Activated CD4-positive, alpha-beta T cell treated with anti-CD3 and anti-CD28 coated beads for 4 hours (primary cell): ENCODE data around the gene CNNM3.
"Not testable (repeated sequence)": the region's sequence is repeated elsewhere in the genome, so short reads cannot be mapped to it uniquely, and the experiment has no call there.

Source experiments
- DNase-seq, 2 donors: peaks; one replicate each; pipeline ENCODE4 v3.0.0-alpha.2; 2020

The CNNM3 gene

DNA sequence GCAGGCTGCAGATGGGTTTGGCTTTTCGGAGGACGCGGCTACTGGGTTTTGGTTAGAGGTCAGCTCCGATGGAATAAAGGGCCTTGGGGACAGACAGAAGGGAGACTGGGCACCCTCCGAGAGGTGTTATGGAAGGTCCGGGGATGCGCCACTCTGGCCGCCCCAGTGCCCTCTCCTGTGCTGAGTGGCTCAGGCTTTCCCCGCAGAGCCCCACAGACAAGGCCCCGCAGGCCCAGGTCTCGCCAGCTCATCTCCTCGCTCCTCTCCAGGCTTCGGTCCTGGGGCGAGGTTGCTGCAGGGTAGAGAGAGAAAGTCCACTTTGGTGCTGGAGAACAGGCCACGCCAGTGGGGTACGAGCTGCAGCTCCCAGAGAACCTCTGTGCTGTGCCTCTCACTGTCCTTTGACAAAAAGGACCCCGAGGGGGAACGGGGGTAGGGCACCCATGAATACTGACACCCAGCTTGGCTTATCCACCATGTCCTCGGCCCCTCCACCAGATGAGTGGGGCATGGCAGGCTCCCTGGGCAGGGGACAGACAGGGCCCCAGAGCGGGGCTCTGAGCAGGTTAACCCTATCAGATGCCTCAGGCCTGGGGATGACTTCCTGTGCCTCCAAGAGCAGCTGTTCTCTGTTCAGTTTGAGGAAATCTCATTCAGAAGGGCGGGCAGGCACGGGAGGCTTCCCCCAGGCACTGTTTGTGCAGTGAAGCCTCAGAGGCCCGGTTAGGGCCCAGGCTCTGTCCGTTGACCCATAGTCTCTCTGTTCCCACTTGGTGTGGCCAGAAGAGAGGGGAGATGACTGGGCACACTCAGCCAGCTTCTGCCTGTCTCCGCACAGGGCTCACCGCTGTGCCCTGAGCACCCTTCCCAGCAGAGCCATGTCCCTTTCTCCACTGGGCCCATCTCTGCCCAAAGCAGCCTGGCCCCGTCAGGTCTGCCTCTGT, 15.7 kb upstream of the CNNM3 start:
- DNase-seq, result no peak

DNA sequence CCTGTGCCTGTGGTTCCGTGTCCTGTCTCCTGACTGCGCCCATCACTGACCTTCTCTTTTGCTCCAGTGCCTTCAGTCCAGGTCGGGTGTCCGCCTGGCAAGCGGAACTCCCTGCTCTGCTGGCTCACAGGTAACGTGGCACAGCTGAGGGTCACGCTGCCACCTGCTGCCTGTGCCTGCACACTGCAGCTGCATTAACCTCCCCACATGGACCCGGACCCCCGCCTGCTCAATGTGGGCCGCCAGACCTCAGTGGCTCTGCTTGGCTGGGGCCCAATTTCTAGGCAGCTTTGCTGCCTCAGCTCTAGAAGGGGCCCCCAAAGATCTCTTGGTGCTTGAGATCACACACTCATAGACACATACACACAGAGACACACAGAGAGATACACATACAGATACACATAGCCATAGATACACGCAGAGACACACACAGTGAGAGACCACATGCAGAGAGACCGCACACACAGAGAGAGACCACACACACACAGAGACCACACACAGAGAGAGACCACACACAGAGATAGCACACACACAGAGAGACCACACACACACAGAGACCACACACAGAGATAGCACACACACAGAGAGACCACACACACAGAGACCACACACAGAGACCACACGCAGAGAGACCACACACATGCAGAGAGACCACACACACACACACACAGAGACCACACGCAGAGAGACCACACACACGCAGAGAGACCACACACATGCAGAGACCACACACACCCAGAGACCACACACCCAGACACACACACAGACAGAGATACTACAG, 14.9 kb upstream of the CNNM3 start:
- DNase-seq, result peak; percentile 68 to 77

DNA sequence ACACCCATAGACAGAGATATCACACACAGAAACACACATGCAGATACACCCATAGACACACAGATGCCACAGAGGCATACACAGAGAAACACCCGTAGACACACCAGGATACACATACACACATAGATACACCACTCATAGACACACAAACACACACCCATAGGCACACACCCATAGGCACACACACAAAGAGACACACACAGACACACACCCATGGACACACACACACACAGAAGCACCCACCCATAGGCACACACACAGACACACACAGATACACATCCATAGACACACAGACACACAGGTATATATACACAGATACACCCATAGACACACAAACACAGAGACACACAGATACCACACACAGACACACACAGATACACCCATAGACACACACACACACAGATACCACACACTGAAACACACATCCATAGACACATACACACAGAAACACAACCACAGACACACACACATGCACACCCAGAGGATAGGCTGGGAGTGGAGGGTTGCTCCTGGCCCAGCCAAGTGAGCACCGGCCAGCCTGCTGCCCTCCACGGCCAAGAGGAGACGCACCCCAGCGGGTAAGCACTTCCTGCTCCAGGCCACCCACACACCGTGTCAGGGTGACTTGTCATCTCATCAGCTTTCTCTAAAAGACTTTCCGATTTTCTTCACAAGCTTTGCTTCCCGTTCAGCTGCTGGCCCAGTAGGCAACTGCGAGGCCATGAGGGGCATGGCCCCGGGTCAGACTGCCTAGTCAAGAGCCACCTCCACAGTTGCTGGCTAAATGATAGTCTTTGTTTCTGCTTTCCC, 14.1 kb upstream of the CNNM3 start:
- DNase-seq, result peak; percentile 51 to 58

DNA sequence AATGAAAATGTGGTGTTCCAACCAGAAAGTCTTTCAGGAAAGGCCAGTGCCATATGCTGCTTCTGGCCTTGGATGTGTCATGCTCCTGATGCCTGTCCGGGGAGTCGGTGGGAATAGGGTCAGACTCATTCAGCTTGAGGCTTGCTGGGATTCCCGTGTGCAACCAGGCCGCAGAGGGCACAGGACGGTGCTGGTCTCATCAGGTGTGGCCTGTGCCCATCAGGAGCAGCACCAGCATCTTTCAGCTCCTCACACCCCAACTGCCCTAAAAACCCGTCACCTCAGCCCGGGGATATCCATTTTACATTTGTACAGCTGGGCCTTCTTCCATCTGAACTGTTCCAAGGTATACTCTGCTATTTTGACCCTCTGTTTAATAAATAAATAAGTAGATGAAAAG, 13.3 kb upstream of the CNNM3 start:
- DNase-seq, result no peak

DNA sequence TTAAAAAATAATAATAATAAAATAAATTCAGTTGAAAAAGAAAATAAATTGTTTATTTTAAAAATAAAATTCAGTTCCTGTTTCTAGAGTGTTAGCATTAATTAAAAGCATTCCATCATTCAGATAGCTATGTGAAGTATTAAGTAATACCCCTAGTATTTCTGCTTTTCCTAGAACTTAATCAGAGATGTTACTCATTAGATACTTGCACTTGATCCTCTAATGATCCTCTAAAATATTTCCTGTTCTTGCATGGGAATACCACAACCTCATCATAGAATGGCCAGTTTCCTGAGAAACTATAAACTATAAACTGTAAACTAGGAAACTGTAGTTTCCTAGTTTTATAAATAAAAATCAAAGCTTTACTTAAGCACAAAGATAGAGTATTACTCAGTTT, 11.1 kb upstream of the CNNM3 start:
- DNase-seq, result no peak

DNA sequence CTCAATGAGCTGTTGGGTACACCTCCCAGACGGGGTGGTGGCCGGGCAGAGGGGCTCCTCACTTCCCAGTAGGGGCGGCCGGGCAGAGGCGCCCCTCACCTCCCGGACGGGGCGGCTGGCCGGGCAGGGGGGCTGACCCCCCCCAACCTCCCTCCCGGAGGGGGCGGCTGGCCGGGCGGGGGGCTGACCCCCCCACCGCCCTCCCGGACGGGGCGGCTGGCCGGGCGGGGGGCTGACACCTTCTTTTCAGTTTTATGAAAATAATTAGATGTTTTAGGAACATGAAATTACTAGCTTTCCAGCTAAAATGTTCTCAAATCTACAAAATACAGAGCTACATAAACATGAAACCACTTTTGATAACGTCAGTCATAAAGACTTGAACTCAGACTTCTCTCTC, 10.1 kb upstream of the CNNM3 start:
- DNase-seq, result not testable (repeated sequence)

DNA sequence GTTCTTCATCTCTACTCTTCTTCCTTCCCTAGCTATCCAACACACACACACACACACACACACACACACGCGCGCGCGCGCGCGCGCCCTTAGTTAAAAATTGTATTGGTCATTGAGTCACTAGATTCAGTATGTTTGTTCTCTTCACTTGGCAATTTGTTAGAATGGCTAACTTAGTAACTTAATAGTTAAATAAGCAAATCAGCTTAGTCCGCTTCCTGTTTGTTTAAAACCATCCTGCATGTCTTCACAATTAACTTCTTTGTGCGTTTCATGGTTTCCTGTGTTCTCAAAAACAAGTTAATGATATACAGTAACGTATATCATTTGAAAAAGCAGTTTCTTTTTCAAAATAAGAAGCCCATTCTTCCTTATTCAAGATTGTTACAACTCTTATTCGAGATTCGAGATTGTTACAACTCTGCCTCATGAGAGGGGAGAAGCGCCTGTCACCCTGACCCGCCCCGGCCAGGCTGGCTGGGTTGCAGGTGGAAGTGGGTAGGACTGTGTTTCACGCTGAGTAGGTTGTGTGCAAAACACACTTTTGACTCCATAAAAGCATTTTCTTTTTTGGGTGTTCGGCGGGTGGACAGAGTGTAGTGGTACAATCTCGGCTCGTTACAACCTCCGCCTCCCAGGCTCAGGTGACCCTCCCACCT, 9.5 kb upstream of the CNNM3 start:
- DNase-seq, result peak; percentile 29 to 43

DNA sequence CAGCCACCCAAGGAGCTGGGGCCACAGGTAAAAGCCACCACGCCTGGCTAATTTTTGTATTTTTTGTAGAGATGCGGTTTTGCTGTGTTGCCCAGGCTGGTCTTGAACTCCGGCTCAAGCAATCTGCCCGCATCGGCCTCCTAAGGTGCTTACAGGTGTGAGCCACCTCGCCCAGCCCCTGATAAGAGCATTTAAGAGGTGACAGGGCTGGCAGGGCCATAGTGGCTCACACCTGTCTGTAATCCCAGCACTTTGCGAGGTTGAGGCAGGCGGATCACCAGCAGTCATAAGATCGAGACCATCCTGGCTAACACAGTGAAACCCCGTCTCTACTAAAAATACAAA, 9.0 kb upstream of the CNNM3 start:
- DNase-seq, result no peak

DNA sequence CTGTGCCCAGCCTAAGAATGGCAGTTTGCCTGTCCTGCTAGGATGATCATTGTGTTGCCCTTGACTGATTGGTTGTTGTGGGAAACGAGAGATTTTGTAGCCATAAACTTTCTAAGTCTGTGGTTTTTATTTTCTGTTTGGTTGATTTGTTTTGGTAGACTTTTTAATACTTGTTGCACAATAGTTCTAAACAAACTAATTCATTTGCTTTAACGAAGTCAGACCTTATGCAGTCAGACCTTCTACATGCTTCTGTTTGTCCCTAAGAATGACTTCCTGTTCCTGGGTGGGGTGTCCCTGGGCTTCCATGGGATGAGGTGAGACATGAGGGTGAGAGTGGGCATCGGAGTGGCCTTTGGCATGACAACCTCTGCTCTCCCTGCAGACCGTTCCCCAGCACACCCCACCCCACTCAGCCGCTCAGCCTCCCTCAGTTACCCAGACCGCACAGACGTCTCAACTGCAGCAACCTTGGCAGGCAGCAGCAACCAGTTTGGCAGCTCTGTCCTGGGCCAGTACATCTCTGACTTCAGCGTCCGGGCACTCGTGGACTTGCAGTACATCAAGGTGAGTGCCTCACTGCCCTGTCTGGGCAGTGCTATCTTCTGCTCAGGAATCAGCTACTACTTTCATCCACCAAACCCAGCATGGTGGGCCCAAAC, 7.8 kb upstream of the CNNM3 start:
- DNase-seq, result no peak

DNA sequence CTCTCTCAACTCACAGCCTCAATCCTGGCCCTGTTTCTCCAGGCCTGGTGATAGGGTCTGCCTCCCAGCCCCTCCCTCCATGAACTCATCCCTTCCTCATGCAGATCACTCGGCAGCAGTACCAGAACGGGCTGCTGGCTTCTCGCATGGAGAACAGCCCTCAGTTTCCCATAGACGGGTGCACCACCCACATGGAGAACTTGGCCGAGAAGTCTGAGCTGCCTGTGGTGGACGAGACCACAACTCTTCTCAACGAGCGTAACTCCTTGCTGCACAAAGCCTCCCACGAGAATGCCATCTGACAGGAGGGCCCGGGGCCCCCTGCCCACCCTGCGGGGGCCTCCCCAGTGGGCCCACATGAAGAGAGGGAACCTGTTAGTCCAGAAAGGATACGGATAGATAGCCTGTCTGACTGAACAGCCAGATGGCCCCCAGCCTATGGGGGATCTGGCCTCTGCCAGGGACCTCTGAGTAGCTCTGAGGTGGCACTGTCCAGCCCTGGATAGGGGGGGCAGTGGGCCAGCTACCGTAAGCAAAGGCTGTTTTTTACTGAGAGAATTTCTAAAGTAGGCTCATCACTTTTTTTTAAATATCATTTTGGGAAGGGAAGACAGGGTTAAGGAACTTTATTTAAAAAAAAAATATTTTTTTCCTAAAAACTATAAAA, 6.7 kb upstream of the CNNM3 start:
- no peak for DNase-seq

DNA sequence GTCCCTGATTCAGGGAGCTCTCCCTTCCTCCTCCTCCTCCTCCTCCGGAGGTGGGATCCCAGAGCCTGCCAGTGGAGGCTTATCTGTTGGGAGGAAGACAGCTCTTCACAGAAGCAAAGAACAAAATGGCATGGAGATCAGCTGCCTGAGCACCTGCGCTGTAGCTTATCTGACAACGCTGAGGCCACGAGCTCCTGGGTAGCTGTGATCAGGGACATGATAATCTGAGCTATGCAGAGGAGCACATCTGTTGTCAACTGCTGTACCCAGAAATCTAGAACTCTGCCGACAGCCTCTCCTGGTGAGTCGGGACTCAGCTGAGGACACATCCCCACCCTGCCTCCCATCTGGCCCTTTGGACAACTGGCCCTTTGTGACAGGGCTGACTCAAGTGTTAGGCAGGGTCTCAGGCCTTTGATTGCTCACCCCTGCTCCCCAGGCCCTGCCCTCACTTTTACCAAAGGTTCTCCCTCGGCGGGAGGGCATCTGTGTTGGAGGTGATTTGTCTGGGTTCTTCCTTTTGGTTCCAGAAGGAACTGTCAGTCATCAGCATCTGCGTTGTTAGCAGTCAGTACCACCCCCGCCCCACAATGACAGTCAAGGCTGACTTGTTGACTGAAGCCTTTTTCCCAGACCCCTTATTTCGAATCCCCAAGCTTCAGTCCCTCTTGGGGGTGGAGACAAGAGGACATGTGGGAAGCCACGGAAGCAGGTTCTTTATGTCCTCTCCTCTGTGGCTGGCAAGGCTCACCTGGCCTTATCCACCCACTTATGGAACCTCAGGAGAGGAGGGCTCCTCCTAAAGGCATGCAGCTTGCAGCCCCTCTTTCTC, 5.9 kb upstream of the CNNM3 start:
- DNase-seq, result no peak

DNA sequence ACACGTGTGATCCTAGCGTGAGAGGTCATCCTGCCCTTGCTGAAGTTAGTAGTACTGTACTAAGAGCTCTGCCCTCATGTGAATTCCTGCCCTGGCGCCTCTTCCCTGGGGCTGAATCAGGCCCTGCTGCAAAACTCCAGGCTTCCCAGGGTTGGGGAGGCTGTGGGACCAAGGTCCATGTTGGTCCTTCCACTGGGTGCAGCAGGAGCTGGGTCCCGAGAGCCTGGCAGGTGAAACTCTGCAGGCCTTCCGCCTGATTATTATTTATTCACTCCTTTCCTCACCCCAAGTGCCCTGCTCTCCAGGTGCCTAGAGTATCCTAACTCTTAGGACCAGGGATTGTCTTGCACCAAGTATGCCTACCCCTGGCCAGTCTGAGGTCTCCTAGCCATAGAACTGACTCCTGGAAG, 5.3 kb upstream of the CNNM3 start:
- DNase-seq, result no peak

DNA sequence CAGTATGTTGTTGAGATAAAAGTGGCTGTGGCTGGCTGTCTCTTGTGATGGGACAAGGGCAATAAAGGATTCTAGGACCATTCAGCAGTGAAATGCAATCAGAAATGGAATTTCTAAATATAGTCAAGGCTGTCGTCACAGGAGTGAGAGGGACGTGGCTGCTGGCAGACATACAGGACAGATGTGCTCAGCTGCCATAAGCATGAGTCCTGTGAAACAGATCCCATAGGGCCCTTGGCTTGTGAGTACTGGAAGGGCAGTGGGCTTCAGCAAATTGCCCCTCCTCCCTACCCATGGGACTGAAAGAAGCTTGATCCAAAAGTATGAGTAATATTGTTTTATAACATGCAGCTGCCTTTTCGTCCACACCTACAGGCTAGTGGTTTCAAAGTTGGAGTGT, 4.2 kb upstream of the CNNM3 start:
- DNase-seq, result no peak

DNA sequence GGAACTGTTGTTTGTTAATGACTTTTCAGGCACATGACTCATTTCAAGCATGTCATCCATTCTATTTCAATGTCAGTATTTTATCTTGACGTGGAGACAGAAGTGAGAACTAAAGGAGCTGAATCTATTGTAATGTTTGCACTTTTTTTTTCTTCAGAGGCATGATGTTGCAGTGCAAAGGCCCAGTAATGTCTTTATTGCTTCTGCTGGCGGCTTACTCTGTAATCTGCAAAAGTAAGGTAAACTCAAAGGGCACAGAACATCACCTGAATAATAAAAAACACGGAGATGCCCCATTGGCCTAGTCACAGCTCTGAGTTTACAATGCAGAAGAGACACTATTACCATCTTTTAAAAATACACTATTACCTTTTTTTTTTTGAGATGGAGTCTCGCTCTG, 2.4 kb upstream of the CNNM3 start:
- DNase-seq, result no peak

DNA sequence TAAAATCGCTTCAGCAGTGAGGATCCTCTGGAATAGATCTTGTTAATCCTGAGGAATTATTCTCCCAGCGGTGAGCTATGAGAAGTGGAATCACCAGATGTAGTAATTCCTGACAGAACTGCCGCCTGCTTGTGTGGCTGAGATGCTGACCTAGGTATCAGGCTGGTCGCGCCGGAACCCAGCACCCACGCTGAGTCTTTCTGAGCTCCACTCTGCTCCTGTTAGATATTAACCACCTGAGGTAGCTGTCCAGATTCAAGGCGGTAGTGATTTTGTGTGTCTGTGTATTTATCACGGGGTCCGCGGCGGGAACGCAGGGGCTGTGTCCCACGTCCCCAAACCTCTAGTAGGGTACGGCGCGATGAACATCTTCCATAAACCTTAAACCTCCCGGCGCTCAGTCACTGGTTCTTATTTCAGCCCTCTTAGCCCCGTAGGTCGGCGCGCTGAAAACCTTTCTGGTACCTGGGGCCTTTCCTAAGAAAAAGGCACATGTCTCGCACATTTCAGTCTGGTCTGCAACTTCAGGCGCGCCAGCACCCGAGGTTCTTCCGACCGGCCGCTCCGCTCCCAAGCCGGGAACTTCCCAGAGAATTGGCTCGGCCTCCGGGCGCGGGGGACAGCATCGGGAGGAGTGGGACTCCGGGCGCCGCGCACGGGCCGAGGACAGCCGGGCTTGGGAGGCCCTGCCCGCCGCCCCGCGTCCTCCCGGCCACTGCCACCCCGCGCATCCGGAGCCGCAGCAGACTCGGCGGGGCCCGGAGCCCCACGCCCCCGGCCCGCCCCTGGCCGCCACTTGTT, 542 bp upstream of the CNNM3 start:
- DNase-seq, result peak; percentile 26 to 42

DNA sequence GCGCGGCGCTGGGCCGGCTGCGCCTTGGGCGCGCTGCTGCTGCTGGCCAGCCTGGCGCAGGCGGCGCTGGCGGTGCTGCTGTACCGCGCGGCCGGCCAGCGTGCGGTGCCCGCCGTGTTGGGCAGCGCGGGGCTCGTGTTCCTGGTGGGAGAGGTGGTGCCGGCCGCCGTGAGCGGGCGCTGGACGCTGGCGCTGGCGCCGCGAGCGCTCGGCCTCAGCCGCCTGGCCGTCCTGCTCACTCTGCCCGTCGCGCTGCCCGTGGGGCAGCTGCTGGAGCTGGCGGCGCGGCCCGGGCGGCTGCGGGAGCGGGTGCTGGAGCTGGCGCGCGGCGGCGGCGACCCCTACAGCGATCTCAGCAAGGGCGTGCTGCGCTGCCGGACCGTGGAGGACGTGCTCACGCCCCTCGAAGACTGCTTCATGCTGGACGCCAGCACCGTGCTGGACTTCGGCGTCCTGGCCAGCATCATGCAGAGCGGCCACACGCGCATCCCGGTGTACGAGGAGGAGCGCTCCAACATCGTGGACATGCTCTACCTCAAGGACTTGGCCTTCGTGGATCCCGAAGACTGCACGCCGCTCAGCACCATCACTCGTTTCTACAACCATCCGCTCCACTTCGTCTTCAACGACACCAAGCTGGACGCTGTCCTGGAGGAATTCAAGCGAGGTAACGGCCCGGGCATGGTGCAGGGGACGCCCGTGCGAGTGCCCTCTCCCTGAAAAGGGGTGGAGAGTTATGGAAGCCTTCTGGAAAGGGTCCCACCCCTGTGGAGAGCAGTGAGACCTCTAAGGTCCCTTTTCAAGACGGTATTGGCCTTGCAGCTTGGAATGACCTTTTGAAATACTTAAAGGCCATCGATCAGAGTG, 1.0 kb downstream of the CNNM3 start:
- no peak for DNase-seq

DNA sequence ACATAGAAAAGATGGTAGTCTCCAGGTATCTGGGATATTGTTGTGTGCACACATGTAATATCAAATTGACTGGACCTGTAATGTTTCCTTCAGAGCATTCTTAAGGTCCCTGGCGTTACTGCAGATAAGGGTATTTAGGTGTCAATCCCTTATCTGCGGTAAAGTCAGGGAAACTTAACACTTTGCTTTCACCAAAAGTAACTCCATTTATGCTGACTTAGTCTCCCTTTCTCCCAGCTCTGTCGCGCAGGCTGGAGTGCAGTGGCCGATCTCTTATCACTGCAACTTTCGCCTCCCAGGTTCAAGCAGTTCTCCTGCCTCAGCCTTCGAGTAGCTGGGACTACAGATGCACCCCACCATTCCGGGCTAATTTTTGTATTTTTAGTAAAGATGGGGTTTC, 1.8 kb downstream of the CNNM3 start:
- DNase-seq, result no peak

DNA sequence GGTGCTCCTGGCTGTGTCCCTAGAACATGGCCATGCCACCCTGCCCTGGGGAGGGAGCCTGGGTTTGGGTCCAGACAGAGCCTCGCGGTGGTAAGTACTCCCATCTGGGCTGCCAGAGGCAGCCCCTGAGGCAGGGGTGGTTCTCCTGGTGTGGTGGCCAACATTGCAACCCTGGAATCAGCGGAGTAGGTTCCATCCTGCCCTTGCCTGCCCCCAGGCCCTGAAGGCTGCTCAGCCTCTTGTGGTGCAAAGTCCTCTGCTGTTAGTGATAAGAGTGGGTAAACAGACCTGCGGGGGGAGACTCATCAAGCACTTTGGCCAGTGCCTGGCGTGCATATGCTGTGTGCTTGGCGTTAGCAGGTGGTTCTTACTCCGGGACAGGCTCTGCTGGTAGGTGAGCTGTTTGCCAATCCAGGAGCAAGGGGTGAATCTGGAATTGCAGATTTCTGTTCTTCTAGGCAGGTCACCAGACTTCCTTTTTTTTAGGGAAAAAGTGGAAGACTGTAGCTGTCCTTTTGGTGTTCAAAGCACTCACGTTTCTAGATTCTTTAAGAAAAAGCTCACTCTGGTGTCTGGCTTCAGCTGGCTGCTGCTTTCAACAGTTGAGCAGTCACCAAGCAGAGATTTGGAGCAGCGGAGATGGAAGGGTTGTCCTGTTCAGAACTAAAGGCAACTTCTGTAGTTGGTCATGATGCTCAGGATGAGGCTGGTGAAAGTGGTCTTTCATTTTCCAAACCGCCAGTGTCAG, 3.2 kb downstream of the CNNM3 start:
- DNase-seq, result no peak
